ENCODE data around the gene FABP1. TPM values are rescaled to one million over a fixed set of nuclear protein-coding genes. Genes with fewer than 3 reads are reported as not detected.

The FABP1 gene
- total and polyA plus RNA-seq, 2 of the 4 experiments (the other 2 are of a cell fraction), result not detected

GRCh38 chr2:88080545-88080944, 47.3 kb downstream of the FABP1 start:
- no peak overlapping the region for H2BK20ac ChIP-seq (ENCODE audit: low read depth, low read length)
- dilution Hi-C loops (cut with HindIII; ENCODE audit: low sequenced_read_pairs, unreplicated experiment), result no loop called here
- no peak for TF ChIP-seq ELK1 (IDR thresholded peaks at IDR 0.05; ENCODE audit: borderline replicate concordance, low read depth, low read length)
- TF ChIP-seq MAFK (IDR thresholded peaks at IDR 0.05; ENCODE audit: low read depth, low read length), result no peak
- TF ChIP-seq POLR2A (IDR thresholded peaks at IDR 0.05; ENCODE audit: low read depth, low read length), result no peak
- no peak for TF ChIP-seq CEBPB (IDR thresholded peaks at IDR 0.05; ENCODE audit: low read depth, low read length)
- TF ChIP-seq, protein P1, sequence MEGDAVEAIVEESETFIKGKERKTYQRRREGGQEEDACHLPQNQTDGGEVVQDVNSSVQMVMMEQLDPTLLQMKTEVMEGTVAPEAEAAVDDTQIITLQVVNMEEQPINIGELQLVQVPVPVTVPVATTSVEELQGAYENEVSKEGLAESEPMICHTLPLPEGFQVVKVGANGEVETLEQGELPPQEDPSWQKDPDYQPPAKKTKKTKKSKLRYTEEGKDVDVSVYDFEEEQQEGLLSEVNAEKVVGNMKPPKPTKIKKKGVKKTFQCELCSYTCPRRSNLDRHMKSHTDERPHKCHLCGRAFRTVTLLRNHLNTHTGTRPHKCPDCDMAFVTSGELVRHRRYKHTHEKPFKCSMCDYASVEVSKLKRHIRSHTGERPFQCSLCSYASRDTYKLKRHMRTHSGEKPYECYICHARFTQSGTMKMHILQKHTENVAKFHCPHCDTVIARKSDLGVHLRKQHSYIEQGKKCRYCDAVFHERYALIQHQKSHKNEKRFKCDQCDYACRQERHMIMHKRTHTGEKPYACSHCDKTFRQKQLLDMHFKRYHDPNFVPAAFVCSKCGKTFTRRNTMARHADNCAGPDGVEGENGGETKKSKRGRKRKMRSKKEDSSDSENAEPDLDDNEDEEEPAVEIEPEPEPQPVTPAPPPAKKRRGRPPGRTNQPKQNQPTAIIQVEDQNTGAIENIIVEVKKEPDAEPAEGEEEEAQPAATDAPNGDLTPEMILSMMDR (conservative IDR thresholded peaks at IDR 0.05; ENCODE audit: low read depth, low read length), result no peak
- TF ChIP-seq FOS (IDR thresholded peaks at IDR 0.05; ENCODE audit: low read depth, low read length), result no peak
- no peak for TF ChIP-seq MXI1 (IDR thresholded peaks at IDR 0.05; ENCODE audit: borderline replicate concordance, low read depth, low read length)
- no peak for TF ChIP-seq MAZ (IDR thresholded peaks at IDR 0.05; ENCODE audit: borderline replicate concordance, low read depth, low read length)
- no peak for TF ChIP-seq RCOR1 (IDR thresholded peaks at IDR 0.05; ENCODE audit: insufficient replicate concordance, low read length)
- no peak for TF ChIP-seq USF2 (IDR thresholded peaks at IDR 0.05; ENCODE audit: low read depth, low read length)
- no peak for TF ChIP-seq SMC3 (IDR thresholded peaks at IDR 0.05; ENCODE audit: low read depth, low read length)
- no peak for TF ChIP-seq CHD1 (IDR thresholded peaks at IDR 0.05; ENCODE audit: low read depth, low read length)
- H3K4me2 ChIP-seq (ENCODE audit: low read depth, low read length), result no peak overlapping the region
- no peak overlapping the region for H3K23ac ChIP-seq (ENCODE audit: low read depth, low read length)
- H3K27me3 ChIP-seq (ENCODE audit: control insufficient read depth, insufficient read depth, low read length), result peaks cover 19% of the 10 kb centered on the region
- H4K91ac ChIP-seq (ENCODE audit: insufficient read depth, low read depth, low read length), result no peak overlapping the region
- no peak overlapping the region for H2BK15ac ChIP-seq (ENCODE audit: low read depth, low read length)
- no peak overlapping the region for H3K14ac ChIP-seq (replicated peaks; ENCODE audit: low read depth, low read length)
- no peak overlapping the region for H3K4me3 ChIP-seq (ENCODE audit: insufficient read depth, low read depth, low read length)
- H3K9me1 ChIP-seq (ENCODE audit: insufficient read depth, low read length), result no peaks in the 10 kb centered on the region
- DNase-seq, result no peak
- ChIA-PET CTCF (interaction anchor here (1.0 kb wide), 1 partner anchor 20 kb away, joined by 3 read pairs; no protein-coding TSS in a partner anchor), POLR2A (ENCODE audit: unreplicated experiment) (no interaction called here)
- no peak overlapping the region for H3K27ac ChIP-seq (ENCODE audit: insufficient read depth, low read length)
- H4K8ac ChIP-seq (ENCODE audit: low read depth in 2 of 2, low read length in 2 of 2), result no peak overlapping the region
- no peak overlapping the region for H3K4ac ChIP-seq (ENCODE audit: low read depth, low read length)
- no peak overlapping the region for H2BK120ac ChIP-seq (ENCODE audit: low read depth, low read length)
- H3K79me1 ChIP-seq (ENCODE audit: low read depth in 1 of 2, low read length in 2 of 2), result no peaks in the 10 kb centered on the region
- no peaks in the 10 kb centered on the region for H3K4me1 ChIP-seq (ENCODE audit: control insufficient read depth, insufficient read depth, low read length)
- H2AK9ac ChIP-seq (replicated peaks; ENCODE audit: low read depth, low read length, poor library complexity), result no peak overlapping the region
- intact Hi-C loops (cut with micrococcal nuclease), result no loop called here
- WGBS, 2 experiments (ENCODE audit: extremely low coverage in 2 of 2, insufficient read length in 1 of 2), result no CpG with 5 or more reads among the region's 2 CpGs
- H2BK5ac ChIP-seq (ENCODE audit: low read depth, low read length, poor library complexity, severe bottlenecking), result no peak overlapping the region
- H2AK5ac ChIP-seq (ENCODE audit: low read depth, low read length), result no peak overlapping the region
- no TSS peak for BruUV-seq (replicated peaks)
- no peak overlapping the region for H2AFZ ChIP-seq (replicated peaks; ENCODE audit: low read length, poor library complexity)
- no peaks in the 10 kb centered on the region for H3K36me3 ChIP-seq (ENCODE audit: control insufficient read depth, insufficient read depth, low read length)
- H4K5ac ChIP-seq (ENCODE audit: low read depth, low read length), result no peak overlapping the region
- no peak for ATAC-seq (ENCODE audit: low read depth)
- H3K9ac ChIP-seq (ENCODE audit: low read depth, low read length), result no peak overlapping the region
- no peaks in the 10 kb centered on the region for H3K9me3 ChIP-seq (ENCODE audit: control insufficient read depth, insufficient read depth, low read length)
- no peak overlapping the region for H3K18ac ChIP-seq (ENCODE audit: low read depth, low read length)
- H3K56ac ChIP-seq (ENCODE audit: extremely low read depth, insufficient read depth, low read length), result no peak overlapping the region
- in situ Hi-C loops (cut with MboI; ENCODE audit: low sequenced_read_pairs), result no loop called here
- no peaks in the 10 kb centered on the region for H4K20me1 ChIP-seq (ENCODE audit: insufficient read depth, low read length)

Data from IMR-90 (cell line).